Hematopoietic multipotent progenitor cell treated with erythropoietin and hydrocortisone succinate and interleukin-3 and kit ligand, for 17 days (in vitro differentiated cells): ENCODE data around the gene RFX2.

Experiments
- DNase-seq: peaks from one replicate; pipeline ENCODE4 v3.0.0-alpha.2; 2015; ENCODE audit warnings: low spot score

Gene RFX2

GRCh38 chr19:5955636-5955935 is 154.7 kb downstream of the RFX2 start:
- no peak for DNase-seq

GRCh38 chr19:5954293-5954692 is 156.0 kb downstream of the RFX2 start:
- no peak for DNase-seq

GRCh38 chr19:5953680-5954213 is 156.6 kb downstream of the RFX2 start:
- peak; percentile 24 for DNase-seq

- no peak for DNase-seq
Measured at GRCh38 chr19:5953030-5953589, 157.2 kb downstream of the RFX2 start.

GRCh38 chr19:5952193-5953029 is 157.9 kb downstream of the RFX2 start:
- DNase-seq, result no peak

- DNase-seq, result no peak
Measured at GRCh38 chr19:5951338-5951861, 158.9 kb downstream of the RFX2 start.

- no peak for DNase-seq
Measured at GRCh38 chr19:5950741-5951140, 159.6 kb downstream of the RFX2 start.

- no peak for DNase-seq
Measured at GRCh38 chr19:5949792-5950305, 160.5 kb downstream of the RFX2 start.

- no peak for DNase-seq
Measured at GRCh38 chr19:5948752-5949564, 161.3 kb downstream of the RFX2 start.

- DNase-seq, result no peak
Measured at GRCh38 chr19:5947435-5947834, 162.9 kb downstream of the RFX2 start.

GRCh38 chr19:5943623-5944022 is 166.7 kb downstream of the RFX2 start:
- no peak for DNase-seq
